ENCODE data around the gene CXCL3.

DNA sequence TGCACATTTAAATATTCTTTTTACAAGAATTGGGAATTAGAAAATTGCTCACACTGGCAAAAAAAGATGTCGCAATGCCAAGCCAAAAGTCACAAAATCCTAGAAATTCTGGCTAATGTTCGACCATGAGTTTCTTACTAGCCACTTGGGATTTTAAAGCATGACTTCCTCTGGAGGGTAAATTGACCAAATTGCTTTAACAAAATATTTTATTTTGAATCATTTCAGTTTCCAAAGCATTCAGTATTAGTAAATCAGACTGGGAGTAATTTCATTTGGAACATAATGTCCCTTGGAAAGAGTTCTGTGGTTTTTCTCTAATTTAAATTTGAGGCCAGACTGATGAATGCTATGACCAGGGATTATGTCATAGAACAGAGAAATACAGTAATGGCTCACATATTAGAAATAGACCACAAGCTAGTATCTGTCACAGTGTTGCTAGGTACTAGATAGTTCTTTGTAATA, 32.4 kb downstream of the CXCL3 start:
- TF ChIP-seq, protein P1, sequence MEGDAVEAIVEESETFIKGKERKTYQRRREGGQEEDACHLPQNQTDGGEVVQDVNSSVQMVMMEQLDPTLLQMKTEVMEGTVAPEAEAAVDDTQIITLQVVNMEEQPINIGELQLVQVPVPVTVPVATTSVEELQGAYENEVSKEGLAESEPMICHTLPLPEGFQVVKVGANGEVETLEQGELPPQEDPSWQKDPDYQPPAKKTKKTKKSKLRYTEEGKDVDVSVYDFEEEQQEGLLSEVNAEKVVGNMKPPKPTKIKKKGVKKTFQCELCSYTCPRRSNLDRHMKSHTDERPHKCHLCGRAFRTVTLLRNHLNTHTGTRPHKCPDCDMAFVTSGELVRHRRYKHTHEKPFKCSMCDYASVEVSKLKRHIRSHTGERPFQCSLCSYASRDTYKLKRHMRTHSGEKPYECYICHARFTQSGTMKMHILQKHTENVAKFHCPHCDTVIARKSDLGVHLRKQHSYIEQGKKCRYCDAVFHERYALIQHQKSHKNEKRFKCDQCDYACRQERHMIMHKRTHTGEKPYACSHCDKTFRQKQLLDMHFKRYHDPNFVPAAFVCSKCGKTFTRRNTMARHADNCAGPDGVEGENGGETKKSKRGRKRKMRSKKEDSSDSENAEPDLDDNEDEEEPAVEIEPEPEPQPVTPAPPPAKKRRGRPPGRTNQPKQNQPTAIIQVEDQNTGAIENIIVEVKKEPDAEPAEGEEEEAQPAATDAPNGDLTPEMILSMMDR (conservative IDR thresholded peaks at IDR 0.05; ENCODE audit: low read length): no peak
- no peak for TF ChIP-seq EZH2phosphoT487 (IDR thresholded peaks at IDR 0.05; ENCODE audit: borderline replicate concordance, low read depth, low read length)
